Brain microvascular endothelial cell (primary cell): ENCODE data around the gene RPL36A.

ENCODE experiments used
- DNase-seq: peaks from one replicate; pipeline ENCODE4 v3.0.0-alpha.2; 2020
- H3K27ac ChIP-seq: fragments of 250-450 bp; sonication (Bioruptor Pico); 2 replicates; pipeline ENCODE4 v1.5.1; 2020; ENCODE audit warnings: mild to moderate bottlenecking, moderate library complexity
- H3K27me3 ChIP-seq: fragments of 250-450 bp; sonication (Bioruptor Pico); replicated peaks from 2 replicates; pipeline ENCODE4 v1.5.1; 2020; ENCODE audit warnings: mild to moderate bottlenecking
- H3K36me3 ChIP-seq: fragments of 250-450 bp; sonication (Bioruptor Pico); replicated peaks from 2 replicates; pipeline ENCODE4 v1.5.1; 2020; ENCODE audit warnings: mild to moderate bottlenecking
- H3K4me3 ChIP-seq: 2 replicates; pipeline ENCODE4 v1.5.1; 2011; ENCODE audit warnings: low read depth, mild to moderate bottlenecking, control low read depth, low read length, moderate library complexity
- CTCF ChIP-seq: IDR thresholded peaks from 2 replicates; pipeline ENCODE4 v1.5.1; 2011; ENCODE audit warnings: low read depth, mild to moderate bottlenecking, moderate library complexity, low read length, control low read depth, inconsistent platforms; ENCODE audit errors: missing control alignments
- in situ Hi-C: cut with HindIII; loops from 2 replicates; pipeline ENCODE4 v1.10.0; 2017; ENCODE audit warnings: low sequenced_read_pairs, low pct_ligation_motif_present

RPL36A gene

DNA sequence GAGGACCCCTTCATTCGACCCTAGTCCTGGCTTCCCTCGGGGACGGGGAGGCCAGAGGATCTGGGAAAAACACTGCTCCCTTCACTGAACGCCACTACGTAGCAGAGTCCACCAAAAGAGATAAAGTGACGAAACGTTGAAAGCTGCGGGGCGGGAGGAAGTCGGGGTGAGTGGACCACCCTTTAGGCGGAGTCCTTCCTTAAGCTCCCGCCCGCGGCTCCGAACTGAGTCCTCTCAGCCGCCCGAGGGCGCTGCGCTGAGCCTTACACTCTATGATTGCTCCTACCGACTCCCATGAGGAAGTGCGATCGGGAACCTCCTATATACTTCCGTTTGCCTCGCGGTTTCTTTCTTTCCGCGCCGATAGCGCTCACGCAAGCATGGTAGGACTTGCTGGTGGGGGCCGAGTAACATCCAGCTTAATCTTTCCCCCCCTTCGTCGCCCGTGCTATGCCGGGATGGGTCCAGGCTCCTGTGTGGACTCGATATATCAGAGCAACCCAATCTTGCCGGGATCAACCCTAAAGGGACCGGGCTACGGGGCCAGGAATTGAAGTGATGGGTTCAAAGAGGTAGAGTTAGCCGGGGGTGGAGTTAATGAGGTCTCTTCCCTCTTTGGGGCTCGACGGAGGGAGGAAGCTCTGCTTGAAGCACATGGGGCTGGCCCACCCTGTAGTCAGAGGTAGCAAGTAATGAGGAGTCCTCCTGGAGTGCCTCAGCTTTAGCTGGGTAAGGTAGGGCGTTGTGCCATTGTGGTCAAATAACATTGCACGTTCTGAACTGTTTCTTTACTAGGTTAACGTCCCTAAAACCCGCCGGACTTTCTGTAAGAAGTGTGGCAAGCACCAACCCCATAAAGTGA is at the start of gene RPL36A:
Gene RPL36A, plus strand, starts transcription at position 348 of the 862 bp plus-strand sequence. Its CDS starts 33 bp downstream, at position 381.
- TF ChIP-seq CTCF: peak; percentile 86
- peak; percentile 84 for DNase-seq
- H3K27ac ChIP-seq: peak within 1 kb of the TSS; percentile 79
- in situ Hi-C loops: no loop called here
- H3K4me3 ChIP-seq: peak within 1 kb of the TSS; percentile 66
- H3K27me3 ChIP-seq: no peaks in the 10 kb centered on the region
- H3K36me3 ChIP-seq: peaks cover 27% of the 10 kb centered on the region

DNA sequence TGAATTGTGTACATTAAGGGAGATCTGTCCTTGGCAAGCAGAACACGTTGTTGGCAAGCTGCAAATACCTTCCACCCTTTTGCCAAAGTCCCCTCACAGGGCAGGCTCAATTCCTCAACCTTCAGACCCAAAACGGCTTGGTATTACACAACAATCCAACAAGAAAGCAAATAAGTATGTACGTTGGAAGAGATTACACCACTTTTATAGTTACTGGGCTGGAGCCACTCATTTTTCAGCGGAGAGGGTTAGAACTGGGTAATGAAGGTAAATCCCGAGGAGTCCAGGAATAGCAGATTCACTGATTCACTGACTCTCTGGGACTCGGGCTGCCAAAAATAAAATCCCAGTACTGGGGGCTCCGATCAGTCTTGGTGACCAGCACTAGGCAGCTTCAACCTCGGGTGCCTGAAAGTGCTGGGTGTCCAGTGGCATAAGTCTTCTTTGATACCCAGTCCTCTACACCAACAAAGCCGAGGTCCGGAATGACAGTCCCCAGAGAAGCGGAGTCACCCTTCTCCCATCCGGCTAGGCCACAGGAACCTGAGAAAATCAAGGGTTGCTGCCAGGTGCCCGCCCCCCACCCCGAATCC is 42.9 kb upstream of the RPL36A start:
- no peak for TF ChIP-seq CTCF
- H3K36me3 ChIP-seq: no peaks in the 10 kb centered on the region
- in situ Hi-C loops: no loop called here
- H3K4me3 ChIP-seq: peak overlapping the region; percentile 75
- H3K27ac ChIP-seq: no peak overlapping the region
- H3K27me3 ChIP-seq: no peaks in the 10 kb centered on the region
- DNase-seq: no peak

- in situ Hi-C loops: no loop called here
- TF ChIP-seq CTCF: no peak
- DNase-seq: peak; percentile 63
- Histone ChIP-seq H3K27me3 (no peaks in the 10 kb centered on the region), H3K36me3 (no peaks in the 10 kb centered on the region), H3K4me3 (peak within 1 kb of the TSS; percentile 75), H3K27ac (peak within 1 kb of the TSS; percentile 69)
Observed at GRCh38 chrX:101348452-101349192, 42.2 kb upstream of the RPL36A start, which contains the start of gene TIMM8A. Gene TIMM8A, minus strand, starts transcription at chrX:101348742. Its CDS starts 78 bp downstream, at chrX:101348664.

- in situ Hi-C loops: no loop called here
- no peaks in the 10 kb centered on the region for H3K36me3 ChIP-seq
- no peak overlapping the region for H3K27ac ChIP-seq
- no peaks in the 10 kb centered on the region for H3K27me3 ChIP-seq
- no peak for DNase-seq
- TF ChIP-seq CTCF: no peak
- peak overlapping the region; percentile 75 for H3K4me3 ChIP-seq
Observed at GRCh38 chrX:101349193-101349562, 41.6 kb upstream of the RPL36A start.

DNA sequence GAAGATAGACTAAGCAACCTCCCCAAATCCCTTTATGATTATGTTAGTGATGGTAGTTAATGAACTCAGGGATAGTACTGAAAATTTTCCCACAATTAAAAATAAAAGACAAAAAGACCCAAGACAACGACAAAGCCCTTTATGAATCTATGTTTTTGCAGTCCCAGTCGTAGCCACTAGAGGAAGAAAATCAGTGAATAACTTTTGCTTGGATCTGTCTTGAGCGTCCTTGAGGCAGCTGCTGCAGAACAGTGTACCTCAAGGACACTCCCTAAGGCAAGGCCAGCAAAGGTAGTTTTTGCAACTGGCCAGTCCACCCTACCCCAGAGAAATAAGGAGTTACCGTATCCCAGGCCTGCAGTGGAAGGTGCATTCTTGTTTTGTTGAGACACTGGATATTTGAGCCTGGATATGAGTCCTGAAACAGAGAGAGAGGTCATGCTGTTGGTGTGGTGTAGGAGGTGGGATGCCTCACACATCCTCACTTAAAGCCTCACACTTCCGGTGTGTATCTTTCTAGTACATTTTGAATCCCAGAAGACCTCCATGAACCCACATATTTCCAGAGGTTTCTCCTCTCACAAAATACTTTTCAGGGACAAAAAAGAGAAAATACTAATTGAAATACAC is 33.5 kb upstream of the RPL36A start:
- DNase-seq: peak; percentile 12
- TF ChIP-seq CTCF: peak; percentile 44
- Histone ChIP-seq H3K36me3 (no peaks in the 10 kb centered on the region), H3K27me3 (no peaks in the 10 kb centered on the region), H3K4me3 (no peak overlapping the region), H3K27ac (no peak overlapping the region)
- in situ Hi-C loops: no loop called here
